HG03460 (cell line): ENCODE measurements around the gene TMEM151A.
A peak's percentile ranks its signal among the peaks of the same experiment; 100 is the strongest.
"Not testable (repeated sequence)": the region's sequence is repeated elsewhere in the genome, so short reads cannot be mapped to it uniquely, and the experiment has no call there.

Experiments
- ATAC-seq: cut with Tn5 transposase; IDR thresholded peaks from one replicate; pipeline ENCODE4 v1.9.1; 2021; ENCODE audit not compliant: unreplicated experiment

The TMEM151A gene

GRCh38 chr11:66297610-66298009 is 5.9 kb downstream of the TMEM151A start:
- no peak for ATAC-seq

GRCh38 chr11:66299186-66299585 is 7.5 kb downstream of the TMEM151A start:
- ATAC-seq: no peak

- no peak for ATAC-seq
These were observed 11.0 kb downstream of the TMEM151A start for GRCh38 chr11:66302656-66303055.

- no peak for ATAC-seq
These were observed 17.8 kb downstream of the TMEM151A start for GRCh38 chr11:66309475-66309874.

- no peak for ATAC-seq
These were observed 18.6 kb downstream of the TMEM151A start for GRCh38 chr11:66310324-66310723.

- not testable (repeated sequence) for ATAC-seq
These were observed 19.2 kb downstream of the TMEM151A start for GRCh38 chr11:66310803-66311440.

- no peak for ATAC-seq
These were observed 19.8 kb downstream of the TMEM151A start for GRCh38 chr11:66311470-66311964.

- ATAC-seq: peak; percentile 58
These were observed 20.4 kb downstream of the TMEM151A start for GRCh38 chr11:66311965-66312548.

GRCh38 chr11:66312549-66313320 is 21.0 kb downstream of the TMEM151A start:
- peak; percentile 63 for ATAC-seq

- no peak for ATAC-seq
These were observed 21.9 kb downstream of the TMEM151A start for GRCh38 chr11:66313321-66314185.

GRCh38 chr11:66314186-66314501 is 22.4 kb downstream of the TMEM151A start:
- no peak for ATAC-seq

GRCh38 chr11:66314561-66315497 is 23.1 kb downstream of the TMEM151A start:
- no peak for ATAC-seq

- ATAC-seq: no peak
These were observed 23.8 kb downstream of the TMEM151A start for GRCh38 chr11:66315498-66315885.

- ATAC-seq: no peak
These were observed 24.5 kb downstream of the TMEM151A start for GRCh38 chr11:66315921-66316811.

GRCh38 chr11:66316849-66317251 is 25.2 kb downstream of the TMEM151A start, which contains the start of gene CD248:
Gene CD248, minus strand, starts transcription at chr11:66317044. Its CDS starts 17 bp downstream, at chr11:66317027.
- no peak for ATAC-seq

GRCh38 chr11:66317322-66317722 is 25.6 kb downstream of the TMEM151A start:
- no peak for ATAC-seq

GRCh38 chr11:66317723-66318599 is 26.3 kb downstream of the TMEM151A start:
- no peak for ATAC-seq

- ATAC-seq: no peak
These were observed 26.9 kb downstream of the TMEM151A start for GRCh38 chr11:66318600-66318970.
